GM12878 (cell line): ENCODE results near the gene ASIC1. TPM values are rescaled to one million over a fixed set of nuclear protein-coding genes. Genes with fewer than 3 reads are reported as not detected.

Experiments used
- ATAC-seq: fragments of 200-7000 bp; cut with Tn5 transposase; 3 replicates; pipeline ENCODE4 v1.9.1; 2020; ENCODE audit warnings: mild to moderate bottlenecking, moderate library complexity
- BruUV-seq: library from RNA; stranded (reverse); fragments of 400-500 nt; replicated peaks from 2 replicates; lab custom pipeline; 2021; lab: Mats Ljungman, UMichigan
- CTCF ChIA-PET: fragments of 300-600 bp; sonication (Branson Sonifier 250); formaldehyde crosslinking; extraction: SDS; loops from one replicate; lab custom pipeline; 2021; ENCODE audit warnings: inconsistent platforms; lab: Yijun Ruan, JAX
- POLR2A ChIA-PET: fragments of 350-600 bp; formaldehyde crosslinking; extraction: SDS; loops from one replicate; lab custom pipeline; 2021; ENCODE audit warnings: inconsistent platforms; lab: Charles Lee
- RAD21 ChIA-PET: fragments of 300-600 bp; sonication (Branson Sonifier 250); formaldehyde crosslinking; loops from one replicate; lab custom pipeline; 2023; ENCODE audit warnings: antibody characterized with exemption; ENCODE audit not compliant: unreplicated experiment; lab: Charles Lee
- SMC1A ChIA-PET: fragments of 300-600 bp; sonication (Branson Sonifier 250); formaldehyde crosslinking; loops from one replicate; lab custom pipeline; 2023; ENCODE audit not compliant: unreplicated experiment, uncharacterized antibody; lab: Charles Lee
- DNase-seq: peaks from one replicate; pipeline ENCODE4 v3.0.0-alpha.2; 2011; ENCODE audit warnings: low read depth, low spot score
- FAIRE-seq: peaks from 3 replicates; lab custom pipeline; 2011; peaks lifted over from hg19 to GRCh38; lab: Jason Lieb, UNC
- H2AFZ ChIP-seq: 2 replicates; pipeline ENCODE4 v1.6.0; 2011; ENCODE audit warnings: low read depth, low read length, control low read depth; ENCODE audit not compliant: control insufficient read depth
- H3K27ac ChIP-seq: 2 replicates; pipeline ENCODE4 v1.5.1; 2011; ENCODE audit warnings: control low read depth; ENCODE audit not compliant: control insufficient read depth, insufficient read depth
- H3K27me3 ChIP-seq, 2 experiments: replicated peaks in 1 of 2; 2 replicates each; pipeline versions ENCODE4 v1.6.0 to v1.6.1; 2011; ENCODE audit warnings: low read length in 1 of 2; ENCODE audit not compliant: control insufficient read depth in 2 of 2, insufficient read depth in 2 of 2
- H3K36me3 ChIP-seq, 2 experiments: 2 replicates each; pipeline ENCODE4 v1.5.1; 2011; ENCODE audit warnings: low read length in 1 of 2; ENCODE audit not compliant: control insufficient read depth in 2 of 2, insufficient read depth in 2 of 2
- H3K4me1 ChIP-seq: 2 replicates; pipeline ENCODE4 v1.6.1; 2011; ENCODE audit warnings: mild to moderate bottlenecking, low read length, moderate library complexity, mixed read lengths; ENCODE audit not compliant: control insufficient read depth, insufficient read depth
- H3K4me2 ChIP-seq: 2 replicates; pipeline ENCODE4 v1.6.0; 2011; ENCODE audit warnings: control low read depth; ENCODE audit not compliant: control insufficient read depth, insufficient read depth
- H3K4me3 ChIP-seq: fragments of 200-600 bp; sonication (generic); 2 replicates; pipeline ENCODE4 v1.5.1; 2016
- H3K79me2 ChIP-seq: 2 replicates; pipeline ENCODE4 v1.6.0; 2011; ENCODE audit warnings: low read length; ENCODE audit not compliant: control insufficient read depth, insufficient read depth
- H3K9ac ChIP-seq: 2 replicates; pipeline ENCODE4 v1.8.0; 2011; ENCODE audit warnings: low read length, control low read depth, mixed read lengths; ENCODE audit not compliant: control insufficient read depth, insufficient read depth
- H3K9me3 ChIP-seq: replicated peaks from 3 replicates; pipeline ENCODE4 v1.5.1; 2011; ENCODE audit warnings: mild to moderate bottlenecking, low read length; ENCODE audit not compliant: control insufficient read depth, insufficient read depth
- H4K20me1 ChIP-seq: 2 replicates; pipeline ENCODE4 v1.6.0; 2011; ENCODE audit not compliant: control insufficient read depth, insufficient read depth
- ASH2L ChIP-seq: fragments of 300-600, 200-600 bp; sonication (generic); IDR thresholded peaks from 2 replicates; pipeline ENCODE4 v1.6.1; 2017; ENCODE audit warnings: low read depth, mild to moderate bottlenecking, borderline replicate concordance
- ATF7 ChIP-seq: fragments of 450-650 bp; IDR thresholded peaks from 2 replicates; pipeline ENCODE4 v1.6.1; 2016; ENCODE audit warnings: low read depth, mild to moderate bottlenecking
- BCL11A ChIP-seq: IDR thresholded peaks from 2 replicates; pipeline ENCODE4 v1.6.1; 2011; ENCODE audit warnings: low read depth, low read length
- BHLHE40 ChIP-seq, 2 experiments: fragments of 450-650 bp in 1 of 2; IDR thresholded peaks; 2 replicates each; pipeline ENCODE4 v1.6.1; 2011 to 2017; ENCODE audit warnings: low read depth in 2 of 2, borderline replicate concordance in 1 of 2, improper control_type of control experiment in 1 of 2, low read length in 1 of 2, mild to moderate bottlenecking in 1 of 2
- CREM ChIP-seq: IDR thresholded peaks from 2 replicates; pipeline ENCODE4 v1.6.1; 2014; ENCODE audit warnings: antibody characterized with exemption, low read depth
- MYC ChIP-seq: IDR thresholded peaks from 2 replicates; pipeline ENCODE4 v1.6.1; 2011; ENCODE audit warnings: mild to moderate bottlenecking, low read length, moderate library complexity, inconsistent platforms; ENCODE audit not compliant: insufficient read depth, insufficient replicate concordance, insufficient read length, severe bottlenecking
- NFIC ChIP-seq: IDR thresholded peaks from 2 replicates; pipeline ENCODE4 v1.6.1; 2012; ENCODE audit warnings: low read depth, mild to moderate bottlenecking, inconsistent platforms, low read length, moderate library complexity
- RCOR1 ChIP-seq: conservative IDR thresholded peaks from 2 replicates; pipeline ENCODE4 v1.6.1; 2012; ENCODE audit warnings: low read depth, low read length, improper control_type of control experiment
- RELA ChIP-seq: fragments of 450-650 bp; IDR thresholded peaks from 2 replicates; pipeline ENCODE4 v1.8.0; 2014; ENCODE audit warnings: borderline replicate concordance; ENCODE audit not compliant: partially characterized antibody
- ZNF384 ChIP-seq: IDR thresholded peaks from 2 replicates; pipeline ENCODE4 v1.6.1; 2012; ENCODE audit warnings: low read depth, mild to moderate bottlenecking, low read length, improper control_type of control experiment, borderline replicate concordance
- WGBS: methylation state at CpG from one replicate; pipeline ENCODE4 v1.1.6; 2016; ENCODE audit warnings: low lambda C conversion rate; ENCODE audit not compliant: insufficient replicate concordance, insufficient coverage; ENCODE audit errors: missing lambda C conversion rate; 5-methylcytosine and 5-hydroxymethylcytosine counted together
- in situ Hi-C: fragments of 300-500 bp; cut with MboI; formaldehyde crosslinking; loops from 9 replicates; pipeline ENCODE4 v1.14.3; 2018; ENCODE audit warnings: mixed read lengths
- intact Hi-C: fragments of 100-400 bp; cut with micrococcal nuclease; formaldehyde crosslinking; loops from one replicate; pipeline ENCODE4 v1.14.2; 2022; ENCODE audit not compliant: unreplicated experiment
- polyA plus RNA-seq, 11 experiments: library from polyadenylated mRNA; depleted of rRNA in 4 of 11; unstranded in 6 of 11; stranded (reverse) in 5 of 11; fragments of >200 nt; fragmentation: Nextera tagmentation in 4 of 11; fragmentation: Illumina TruSeq in 1 of 11; extraction: Ambion mirVana in 4 of 11; extraction: Trizol in 1 of 11; gene quantifications; 1 replicate in 1 of 11; 2 replicates in 10 of 11; pipeline versions ENCODE4 v1.2.1 to v1.2.3, GENCODE V29; 2011 to 2016; ENCODE audit warnings: inconsistent platforms in 2 of 11, missing spikeins in 2 of 11, low read depth in 1 of 11
- total RNA-seq, 4 experiments: library from RNA; depleted of rRNA in 3 of 4; stranded (reverse); fragments of >200 nt in 3 of 4; fragmentation: Illumina TruSeq in 1 of 4; extraction: Trizol in 1 of 4; gene quantifications; 2 replicates each; pipeline versions ENCODE4 v1.2.1 to v1.2.3, GENCODE V29; 2013 to 2021
- TF ChIP-seq, protein P1 (sequence below): IDR thresholded peaks from 2 replicates; pipeline ENCODE4 v1.6.1; 2012; ENCODE audit warnings: low read depth, low read length, improper control_type of control experiment
- TF ChIP-seq, protein P2 (sequence below): IDR thresholded peaks from 2 replicates; pipeline ENCODE4 v1.6.1; 2012; ENCODE audit warnings: mild to moderate bottlenecking, low read depth, low read length
- TF ChIP-seq, protein P3 (sequence below): fragments of 450-650 bp; formaldehyde crosslinking; IDR thresholded peaks from 2 replicates; pipeline ENCODE4 v1.5.0; 2022; ENCODE audit warnings: mild to moderate bottlenecking, missing genetic modification characterization
- TF ChIP-seq, protein P4 (sequence below): IDR thresholded peaks from 2 replicates; pipeline ENCODE4 v1.6.1; 2011; ENCODE audit warnings: borderline replicate concordance, low read depth, mild to moderate bottlenecking, moderate library complexity, low read length; ENCODE audit not compliant: insufficient read depth, poor library complexity, severe bottlenecking

Gene ASIC1
- total and polyA plus RNA-seq, 10 of the 15 experiments (the other 5 are each of a cell fraction or from before 2014, with no cell fraction given): 0.02 to 0.28 (median 0.21) TPM; not detected in 4

DNA sequence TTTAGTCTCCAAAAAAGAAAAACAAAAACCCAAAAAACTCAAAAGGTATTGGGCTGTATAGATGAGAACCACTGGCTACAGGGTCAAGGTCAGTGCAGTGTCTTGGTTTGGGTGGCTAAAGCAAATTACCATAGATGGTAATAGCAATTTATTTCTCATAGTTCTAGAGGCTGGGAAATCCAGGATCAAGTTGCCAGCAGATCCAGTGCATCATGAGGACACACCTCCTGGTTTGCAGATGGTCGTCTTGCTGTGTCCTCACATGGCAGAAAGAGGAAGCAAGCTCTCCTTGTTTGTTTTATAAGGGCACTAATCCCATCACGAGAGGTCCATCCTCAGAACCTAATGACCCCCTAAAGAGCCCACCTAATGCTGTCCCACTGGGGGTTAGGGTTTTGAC is 65.8 kb downstream of the ASIC1 start:
- WGBS: 57% methylated on average over 2 of the region's 2 CpGs
- ATAC-seq (no peak), DNase-seq (no peak), FAIRE-seq (no peak)
- POLR2A ChIA-PET: interaction anchor here (1.6 kb wide), 1 partner anchor 44 kb away, joined by 3 read pairs; the partner anchor contains the start of gene CERS5
- in situ Hi-C loops (no loop called here), intact Hi-C loops (no loop called here)
- TF ChIP-seq RELA (no peak), ASH2L (no peak), BCL11A (no peak), RCOR1 (no peak), ZNF384 (no peak), NFIC (no peak), BHLHE40 (IDR thresholded peaks at IDR 0.05; ENCODE audit: borderline replicate concordance in 1 of 2, low read depth in 2 of 2, low read length in 1 of 2) (no peak), CREM (no peak), ATF7 (no peak), MYC (no peak)
- TF ChIP-seq, protein P1, sequence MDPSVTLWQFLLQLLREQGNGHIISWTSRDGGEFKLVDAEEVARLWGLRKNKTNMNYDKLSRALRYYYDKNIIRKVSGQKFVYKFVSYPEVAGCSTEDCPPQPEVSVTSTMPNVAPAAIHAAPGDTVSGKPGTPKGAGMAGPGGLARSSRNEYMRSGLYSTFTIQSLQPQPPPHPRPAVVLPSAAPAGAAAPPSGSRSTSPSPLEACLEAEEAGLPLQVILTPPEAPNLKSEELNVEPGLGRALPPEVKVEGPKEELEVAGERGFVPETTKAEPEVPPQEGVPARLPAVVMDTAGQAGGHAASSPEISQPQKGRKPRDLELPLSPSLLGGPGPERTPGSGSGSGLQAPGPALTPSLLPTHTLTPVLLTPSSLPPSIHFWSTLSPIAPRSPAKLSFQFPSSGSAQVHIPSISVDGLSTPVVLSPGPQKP: no peak
- TF ChIP-seq, protein P2, sequence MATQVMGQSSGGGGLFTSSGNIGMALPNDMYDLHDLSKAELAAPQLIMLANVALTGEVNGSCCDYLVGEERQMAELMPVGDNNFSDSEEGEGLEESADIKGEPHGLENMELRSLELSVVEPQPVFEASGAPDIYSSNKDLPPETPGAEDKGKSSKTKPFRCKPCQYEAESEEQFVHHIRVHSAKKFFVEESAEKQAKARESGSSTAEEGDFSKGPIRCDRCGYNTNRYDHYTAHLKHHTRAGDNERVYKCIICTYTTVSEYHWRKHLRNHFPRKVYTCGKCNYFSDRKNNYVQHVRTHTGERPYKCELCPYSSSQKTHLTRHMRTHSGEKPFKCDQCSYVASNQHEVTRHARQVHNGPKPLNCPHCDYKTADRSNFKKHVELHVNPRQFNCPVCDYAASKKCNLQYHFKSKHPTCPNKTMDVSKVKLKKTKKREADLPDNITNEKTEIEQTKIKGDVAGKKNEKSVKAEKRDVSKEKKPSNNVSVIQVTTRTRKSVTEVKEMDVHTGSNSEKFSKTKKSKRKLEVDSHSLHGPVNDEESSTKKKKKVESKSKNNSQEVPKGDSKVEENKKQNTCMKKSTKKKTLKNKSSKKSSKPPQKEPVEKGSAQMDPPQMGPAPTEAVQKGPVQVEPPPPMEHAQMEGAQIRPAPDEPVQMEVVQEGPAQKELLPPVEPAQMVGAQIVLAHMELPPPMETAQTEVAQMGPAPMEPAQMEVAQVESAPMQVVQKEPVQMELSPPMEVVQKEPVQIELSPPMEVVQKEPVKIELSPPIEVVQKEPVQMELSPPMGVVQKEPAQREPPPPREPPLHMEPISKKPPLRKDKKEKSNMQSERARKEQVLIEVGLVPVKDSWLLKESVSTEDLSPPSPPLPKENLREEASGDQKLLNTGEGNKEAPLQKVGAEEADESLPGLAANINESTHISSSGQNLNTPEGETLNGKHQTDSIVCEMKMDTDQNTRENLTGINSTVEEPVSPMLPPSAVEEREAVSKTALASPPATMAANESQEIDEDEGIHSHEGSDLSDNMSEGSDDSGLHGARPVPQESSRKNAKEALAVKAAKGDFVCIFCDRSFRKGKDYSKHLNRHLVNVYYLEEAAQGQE: no peak
- TF ChIP-seq, protein P3, sequence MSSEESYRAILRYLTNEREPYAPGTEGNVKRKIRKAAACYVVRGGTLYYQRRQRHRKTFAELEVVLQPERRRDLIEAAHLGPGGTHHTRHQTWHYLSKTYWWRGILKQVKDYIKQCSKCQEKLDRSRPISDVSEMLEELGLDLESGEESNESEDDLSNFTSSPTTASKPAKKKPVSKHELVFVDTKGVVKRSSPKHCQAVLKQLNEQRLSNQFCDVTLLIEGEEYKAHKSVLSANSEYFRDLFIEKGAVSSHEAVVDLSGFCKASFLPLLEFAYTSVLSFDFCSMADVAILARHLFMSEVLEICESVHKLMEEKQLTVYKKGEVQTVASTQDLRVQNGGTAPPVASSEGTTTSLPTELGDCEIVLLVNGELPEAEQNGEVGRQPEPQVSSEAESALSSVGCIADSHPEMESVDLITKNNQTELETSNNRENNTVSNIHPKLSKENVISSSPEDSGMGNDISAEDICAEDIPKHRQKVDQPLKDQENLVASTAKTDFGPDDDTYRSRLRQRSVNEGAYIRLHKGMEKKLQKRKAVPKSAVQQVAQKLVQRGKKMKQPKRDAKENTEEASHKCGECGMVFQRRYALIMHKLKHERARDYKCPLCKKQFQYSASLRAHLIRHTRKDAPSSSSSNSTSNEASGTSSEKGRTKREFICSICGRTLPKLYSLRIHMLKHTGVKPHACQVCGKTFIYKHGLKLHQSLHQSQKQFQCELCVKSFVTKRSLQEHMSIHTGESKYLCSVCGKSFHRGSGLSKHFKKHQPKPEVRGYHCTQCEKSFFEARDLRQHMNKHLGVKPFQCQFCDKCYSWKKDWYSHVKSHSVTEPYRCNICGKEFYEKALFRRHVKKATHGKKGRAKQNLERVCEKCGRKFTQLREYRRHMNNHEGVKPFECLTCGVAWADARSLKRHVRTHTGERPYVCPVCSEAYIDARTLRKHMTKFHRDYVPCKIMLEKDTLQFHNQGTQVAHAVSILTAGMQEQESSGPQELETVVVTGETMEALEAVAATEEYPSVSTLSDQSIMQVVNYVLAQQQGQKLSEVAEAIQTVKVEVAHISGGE (CRISPR knock-in tag): no peak
- TF ChIP-seq, protein P4, sequence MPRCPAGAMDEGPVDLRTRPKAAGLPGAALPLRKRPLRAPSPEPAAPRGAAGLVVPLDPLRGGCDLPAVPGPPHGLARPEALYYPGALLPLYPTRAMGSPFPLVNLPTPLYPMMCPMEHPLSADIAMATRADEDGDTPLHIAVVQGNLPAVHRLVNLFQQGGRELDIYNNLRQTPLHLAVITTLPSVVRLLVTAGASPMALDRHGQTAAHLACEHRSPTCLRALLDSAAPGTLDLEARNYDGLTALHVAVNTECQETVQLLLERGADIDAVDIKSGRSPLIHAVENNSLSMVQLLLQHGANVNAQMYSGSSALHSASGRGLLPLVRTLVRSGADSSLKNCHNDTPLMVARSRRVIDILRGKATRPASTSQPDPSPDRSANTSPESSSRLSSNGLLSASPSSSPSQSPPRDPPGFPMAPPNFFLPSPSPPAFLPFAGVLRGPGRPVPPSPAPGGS: no peak
- SMC1A ChIA-PET: interaction anchor here (1.5 kb wide), 1 partner anchor 44 kb away, joined by 3 read pairs; the partner anchor contains the start of gene CERS5
- no peak overlapping the region for H3K27ac ChIP-seq
- H3K4me1 ChIP-seq: peaks cover 11% of the 10 kb centered on the region; the same call in 1 of the 2 replicates
- no peak overlapping the region for H3K9ac ChIP-seq
- H2AFZ ChIP-seq: no peak overlapping the region
- no peaks in the 10 kb centered on the region for H3K27me3 ChIP-seq
- no peaks in the 10 kb centered on the region for H3K9me3 ChIP-seq
- no peak overlapping the region for H3K4me3 ChIP-seq
- no peak overlapping the region for H3K4me2 ChIP-seq
- CTCF ChIA-PET: interaction anchor here (1.1 to 5.1 kb wide), 3 partner anchors 9 to 49 kb away, joined by 3 to 30 read pairs (median 4); partner anchors contain the start of gene COX14
- peaks cover 3% of the 10 kb centered on the region; the same call in 1 of the 2 replicates for H4K20me1 ChIP-seq
- BruUV-seq: no TSS peak
- RAD21 ChIA-PET: no interaction called here
- H3K79me2 ChIP-seq: peaks cover 6% of the 10 kb centered on the region
- H3K36me3 ChIP-seq: peaks cover 6 to 20% of the 10 kb centered on the region in 2 experiments
